Measurements from ENCODE around the gene SMIM10.

DNA sequence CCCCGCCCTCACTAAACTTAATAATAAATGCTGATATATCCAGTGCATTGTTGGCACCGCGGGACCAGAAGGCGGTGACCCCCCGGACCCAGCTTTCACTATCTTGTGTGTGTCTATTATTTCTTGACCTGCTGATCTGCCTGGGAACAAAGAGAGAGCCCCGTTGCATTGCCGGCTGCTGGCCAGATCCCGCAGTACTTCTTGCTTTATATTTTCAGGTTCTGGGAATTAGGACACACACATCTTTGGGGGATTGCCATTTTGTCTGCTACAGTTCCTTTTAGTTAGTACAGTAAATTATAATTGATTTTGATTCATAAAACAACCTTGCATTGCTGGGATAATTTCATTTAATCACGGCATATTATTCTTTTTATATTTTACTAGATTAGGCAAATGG, 33.7 kb downstream of the SMIM10 start:
- no peak for TF ChIP-seq CTCF (optimal IDR thresholded peaks at IDR 0.05 in 1 of 3, IDR thresholded peaks at IDR 0.05 in 1 of 3, conservative IDR thresholded peaks at IDR 0.05 in 1 of 3; ENCODE audit: extremely low read depth in 1 of 3, insufficient read depth in 2 of 3, low read length in 3 of 3)
- no peak for TF ChIP-seq EZH2 (IDR thresholded peaks at IDR 0.05; ENCODE audit: low read length)
